ENCODE data around the gene ASF1A.

ASF1A gene

GRCh38 chr6:118897386-118897785 is 3.4 kb downstream of the ASF1A start:
- TF ChIP-seq POLR2AphosphoS5 (IDR thresholded peaks at IDR 0.05; ENCODE audit: low read depth, low read length) (no peak), POLR2A (IDR thresholded peaks at IDR 0.05; ENCODE audit: low read depth, low read length) (no peak), TAF1 (IDR thresholded peaks at IDR 0.05; ENCODE audit: borderline replicate concordance, low read depth, low read length) (no peak)
- DNase-seq (ENCODE audit: insufficient read length) (no peak), FAIRE-seq (no peak)

- DNase-seq (ENCODE audit: insufficient read length), result no peak
- TF ChIP-seq POLR2AphosphoS5 (IDR thresholded peaks at IDR 0.05; ENCODE audit: low read depth, low read length) (no peak), TAF1 (IDR thresholded peaks at IDR 0.05; ENCODE audit: borderline replicate concordance, low read depth, low read length) (no peak), POLR2A (IDR thresholded peaks at IDR 0.05; ENCODE audit: low read depth, low read length) (no peak)
- FAIRE-seq, result no peak
Measured at GRCh38 chr6:118899948-118900347, 6.0 kb downstream of the ASF1A start.

- DNase-seq (ENCODE audit: insufficient read length) (no peak), FAIRE-seq (no peak)
- no peak for TF ChIP-seq TAF1 (IDR thresholded peaks at IDR 0.05; ENCODE audit: borderline replicate concordance, low read depth, low read length)
- TF ChIP-seq POLR2AphosphoS5 (IDR thresholded peaks at IDR 0.05; ENCODE audit: low read depth, low read length), result no peak
- TF ChIP-seq POLR2A (IDR thresholded peaks at IDR 0.05; ENCODE audit: low read depth, low read length), result no peak
Measured at GRCh38 chr6:118902726-118903125, 8.8 kb downstream of the ASF1A start.

GRCh38 chr6:118903138-118903537 is 9.2 kb downstream of the ASF1A start:
- TF ChIP-seq POLR2A (IDR thresholded peaks at IDR 0.05; ENCODE audit: low read depth, low read length), result no peak
- no peak for TF ChIP-seq POLR2AphosphoS5 (IDR thresholded peaks at IDR 0.05; ENCODE audit: low read depth, low read length)
- no peak for TF ChIP-seq TAF1 (IDR thresholded peaks at IDR 0.05; ENCODE audit: borderline replicate concordance, low read depth, low read length)
- no peak for DNase-seq (ENCODE audit: insufficient read length)
- FAIRE-seq, result no peak

- no peak for FAIRE-seq
- DNase-seq (ENCODE audit: insufficient read length), result no peak
- no peak for TF ChIP-seq POLR2AphosphoS5 (IDR thresholded peaks at IDR 0.05; ENCODE audit: low read depth, low read length)
- TF ChIP-seq POLR2A (IDR thresholded peaks at IDR 0.05; ENCODE audit: low read depth, low read length), result no peak
- no peak for TF ChIP-seq TAF1 (IDR thresholded peaks at IDR 0.05; ENCODE audit: borderline replicate concordance, low read depth, low read length)
Measured at GRCh38 chr6:118903691-118904090, 9.7 kb downstream of the ASF1A start.

GRCh38 chr6:118905084-118905483 is 11.1 kb downstream of the ASF1A start:
- no peak for TF ChIP-seq POLR2AphosphoS5 (IDR thresholded peaks at IDR 0.05; ENCODE audit: low read depth, low read length)
- no peak for FAIRE-seq
- DNase-seq (ENCODE audit: insufficient read length), result no peak

GRCh38 chr6:118905851-118906250 is 11.9 kb downstream of the ASF1A start:
- FAIRE-seq, result no peak
- TF ChIP-seq TAF1 (IDR thresholded peaks at IDR 0.05; ENCODE audit: borderline replicate concordance, low read depth, low read length) (no peak), POLR2AphosphoS5 (IDR thresholded peaks at IDR 0.05; ENCODE audit: low read depth, low read length) (no peak), POLR2A (IDR thresholded peaks at IDR 0.05; ENCODE audit: low read depth, low read length) (no peak)
- no peak for DNase-seq (ENCODE audit: insufficient read length)

- TF ChIP-seq POLR2A (IDR thresholded peaks at IDR 0.05; ENCODE audit: low read depth, low read length), result no peak
- TF ChIP-seq POLR2AphosphoS5 (IDR thresholded peaks at IDR 0.05; ENCODE audit: low read depth, low read length), result no peak
- no peak for TF ChIP-seq TAF1 (IDR thresholded peaks at IDR 0.05; ENCODE audit: borderline replicate concordance, low read depth, low read length)
- FAIRE-seq, result no peak
- no peak for DNase-seq (ENCODE audit: insufficient read length)
Measured at GRCh38 chr6:118908441-118908840, 14.5 kb downstream of the ASF1A start.

GRCh38 chr6:118912646-118913045 is 18.7 kb downstream of the ASF1A start:
- no peak for TF ChIP-seq TAF1 (IDR thresholded peaks at IDR 0.05; ENCODE audit: borderline replicate concordance, low read depth, low read length)
- TF ChIP-seq POLR2A (IDR thresholded peaks at IDR 0.05; ENCODE audit: low read depth, low read length), result no peak
- TF ChIP-seq POLR2AphosphoS5 (IDR thresholded peaks at IDR 0.05; ENCODE audit: low read depth, low read length), result no peak
- FAIRE-seq, result no peak
- no peak for DNase-seq (ENCODE audit: insufficient read length)

- TF ChIP-seq POLR2AphosphoS5 (IDR thresholded peaks at IDR 0.05; ENCODE audit: low read depth, low read length) (no peak), POLR2A (IDR thresholded peaks at IDR 0.05; ENCODE audit: low read depth, low read length) (no peak), TAF1 (IDR thresholded peaks at IDR 0.05; ENCODE audit: borderline replicate concordance, low read depth, low read length) (no peak)
- DNase-seq (ENCODE audit: insufficient read length) (no peak), FAIRE-seq (no peak)
Measured at GRCh38 chr6:118913161-118913560, 19.2 kb downstream of the ASF1A start.

- FAIRE-seq, result no peak
Measured at GRCh38 chr6:118914598-118914997, 20.6 kb downstream of the ASF1A start.

GRCh38 chr6:118917546-118918328 is 23.8 kb downstream of the ASF1A start:
- FAIRE-seq, result no peak
- DNase-seq (ENCODE audit: insufficient read length), result no peak
- TF ChIP-seq POLR2AphosphoS5 (IDR thresholded peaks at IDR 0.05; ENCODE audit: low read depth, low read length) (no peak), TAF1 (IDR thresholded peaks at IDR 0.05; ENCODE audit: borderline replicate concordance, low read depth, low read length) (no peak), POLR2A (IDR thresholded peaks at IDR 0.05; ENCODE audit: low read depth, low read length) (no peak)

More at GRCh38 chr6:118914598-118914997, 20.6 kb downstream of the ASF1A start:
- TF ChIP-seq TAF1 (IDR thresholded peaks at IDR 0.05; ENCODE audit: borderline replicate concordance, low read depth, low read length) (no peak), POLR2A (IDR thresholded peaks at IDR 0.05; ENCODE audit: low read depth, low read length) (no peak), POLR2AphosphoS5 (IDR thresholded peaks at IDR 0.05; ENCODE audit: low read depth, low read length) (no peak)
- no peak for DNase-seq (ENCODE audit: insufficient read length)

Measured in GM12892 (cell line).